HCT116 (cell line): ENCODE results near the gene DOC2A. TPM values are rescaled to one million over a fixed set of nuclear protein-coding genes. Genes with fewer than 3 reads are reported as not detected.
A peak's percentile ranks its signal among the peaks of the same experiment; 100 is the strongest.

Source experiments
- ATAC-seq: fragments of 200-7000 bp; cut with Tn5 transposase; 2 replicates; pipeline ENCODE4 v1.9.1; 2020; ENCODE audit warnings: mild to moderate bottlenecking, moderate library complexity
- BruUV-seq: library from RNA; stranded (reverse); fragments of 400-500 nt; replicated peaks from 2 replicates; lab custom pipeline; 2021; lab: Mats Ljungman, UMichigan
- CTCF ChIA-PET: fragments of 300-600 bp; sonication (Branson Sonifier 250); formaldehyde crosslinking; loops from one replicate; lab custom pipeline; 2021; ENCODE audit warnings: antibody characterized with exemption; lab: Charles Lee
- POLR2A ChIA-PET: fragments of 300-600, 350-600 bp; sonication (Branson Sonifier 250); formaldehyde crosslinking; loops from one replicate; lab custom pipeline; 2021; ENCODE audit warnings: antibody characterized with exemption; lab: Charles Lee
- RAD21 ChIA-PET, 2 experiments: fragments of 300-600 bp; sonication (Branson Sonifier 250); formaldehyde crosslinking; loops; one replicate each; lab custom pipeline; 2023; ENCODE audit warnings: low total read pairs in 2 of 2; ENCODE audit not compliant: uncharacterized antibody in 2 of 2, unreplicated experiment in 2 of 2, low non-redundant PET in 1 of 2; lab: Charles Lee
- DNase-seq: peaks from one replicate; pipeline ENCODE4 v3.0.0-alpha.2; 2010; ENCODE audit warnings: low read depth, low spot score
- H2AFZ ChIP-seq: fragments of 200-600 bp; shearing (Covaris generic), sonication (generic); 2 replicates; pipeline ENCODE4 v1.6.1; 2017; ENCODE audit warnings: low read depth, mixed run types, mixed read lengths, antibody characterized with exemption, low read length; ENCODE audit not compliant: poor library complexity, severe bottlenecking
- H3K27ac ChIP-seq: 2 replicates; pipeline ENCODE4 v1.5.1; 2012; ENCODE audit warnings: low read depth, low read length
- H3K27me3 ChIP-seq: fragments of 200-600 bp; sonication (generic); 2 replicates; pipeline ENCODE4 v1.6.1; 2016; ENCODE audit warnings: mixed run types, low read length, mixed read lengths; ENCODE audit not compliant: insufficient read depth
- H3K36me3 ChIP-seq, 2 experiments: fragments of 200-500 bp in 1 of 2; fragments of 200-600 bp in 1 of 2; sonication (Bioruptor generic) in 1 of 2; sonication (generic) in 1 of 2; 2 replicates each; pipeline versions ENCODE4 v1.5.1 to v1.6.1; 2014 to 2016; ENCODE audit warnings: low read length in 2 of 2, inconsistent platforms in 1 of 2, mixed read lengths in 1 of 2, mixed run types in 1 of 2; ENCODE audit not compliant: insufficient read depth in 2 of 2, control insufficient read depth in 1 of 2
- H3K4me1 ChIP-seq, 2 experiments: fragments of 200-600 bp in 1 of 2; sonication (generic) in 1 of 2; 2 replicates each; pipeline versions ENCODE4 v1.5.1 to v1.6.1; 2012 to 2017; ENCODE audit warnings: low read length in 2 of 2, inconsistent platforms in 1 of 2, mild to moderate bottlenecking in 1 of 2, mixed read lengths in 1 of 2, mixed run types in 1 of 2, moderate library complexity in 1 of 2; ENCODE audit not compliant: insufficient read depth in 2 of 2, control insufficient read depth in 1 of 2
- H3K4me2 ChIP-seq: fragments of 200-600 bp; sonication (generic); 2 replicates; pipeline ENCODE4 v1.6.1; 2017; ENCODE audit warnings: mixed run types, low read length, mixed read lengths
- H3K4me3 ChIP-seq, 2 experiments: fragments of 200-600 bp in 1 of 2; sonication (generic) in 1 of 2; replicated peaks in 1 of 2; 2 replicates each; pipeline ENCODE4 v1.5.1; 2011 to 2016; ENCODE audit warnings: low read length in 2 of 2, control low read depth in 1 of 2, low read depth in 1 of 2, mild to moderate bottlenecking in 1 of 2, mixed read lengths in 1 of 2, mixed run types in 1 of 2
- H3K79me2 ChIP-seq: fragments of 200-600 bp; sonication (generic); 2 replicates; pipeline ENCODE4 v1.6.1; 2017; ENCODE audit warnings: mild to moderate bottlenecking, mixed run types, low read length, moderate library complexity, mixed read lengths; ENCODE audit not compliant: insufficient read depth
- H3K9ac ChIP-seq: fragments of 200-600 bp; sonication (generic); 2 replicates; pipeline ENCODE4 v1.6.1; 2016; ENCODE audit warnings: low read length, mixed read lengths
- H3K9me2 ChIP-seq: fragments of 200-600 bp; sonication (generic), shearing (Covaris generic); 2 replicates; pipeline ENCODE4 v1.6.1; 2017; ENCODE audit warnings: mixed run types, mild to moderate bottlenecking, moderate library complexity; ENCODE audit not compliant: insufficient read depth
- H3K9me3 ChIP-seq, 2 experiments: fragments of 200-500 bp in 1 of 2; fragments of 200-600 bp in 1 of 2; sonication (Bioruptor generic) in 1 of 2; sonication (generic) in 1 of 2; 2 replicates each; pipeline ENCODE4 v1.6.1; 2014 to 2017; ENCODE audit warnings: low read length in 2 of 2, mixed read lengths in 2 of 2, inconsistent platforms in 1 of 2, low read depth in 1 of 2, mild to moderate bottlenecking in 1 of 2, mixed run types in 1 of 2, moderate library complexity in 1 of 2; ENCODE audit not compliant: control insufficient read depth in 1 of 2, insufficient read depth in 1 of 2
- H4K20me1 ChIP-seq: fragments of 200-600 bp; sonication (generic), shearing (Covaris generic); 2 replicates; pipeline ENCODE4 v1.6.1; 2017; ENCODE audit warnings: mixed run types, mild to moderate bottlenecking, moderate library complexity; ENCODE audit not compliant: insufficient read depth
- ATF3 ChIP-seq: IDR thresholded peaks from 2 replicates; pipeline ENCODE4 v1.6.1; 2012
- CEBPB ChIP-seq: IDR thresholded peaks from 2 replicates; pipeline ENCODE4 v1.6.1; 2012; ENCODE audit warnings: low read depth
- CTCF ChIP-seq, 3 experiments: fragments of 200-600 bp in 1 of 3; sonication (generic) in 1 of 3; IDR thresholded peaks in 2 of 3; conservative IDR thresholded peaks in 1 of 3; 2 replicates each; pipeline ENCODE4 v1.5.1; 2012 to 2017; ENCODE audit warnings: low read depth in 2 of 3, low read length in 2 of 3, antibody characterized with exemption in 1 of 3, borderline replicate concordance in 1 of 3, control low read depth in 1 of 3, mild to moderate bottlenecking in 1 of 3, mixed read lengths in 1 of 3, mixed run types in 1 of 3, moderate library complexity in 1 of 3; ENCODE audit not compliant: insufficient read depth in 1 of 3
- EZH2 ChIP-seq: fragments of 200-600 bp; sonication (generic); IDR thresholded peaks from 2 replicates; pipeline ENCODE4 v1.6.1; 2017; ENCODE audit warnings: antibody characterized with exemption, mixed run types
- EZH2phosphoT487 ChIP-seq: fragments of 200-600 bp; IDR thresholded peaks from 2 replicates; pipeline ENCODE4 v1.6.1; 2018; ENCODE audit warnings: antibody characterized with exemption, borderline replicate concordance
- MAX ChIP-seq: IDR thresholded peaks from 2 replicates; pipeline ENCODE4 v1.6.1; 2012
- POLR2A ChIP-seq: IDR thresholded peaks from 2 replicates; pipeline ENCODE4 v1.7.0; 2011; ENCODE audit warnings: borderline replicate concordance; ENCODE audit not compliant: insufficient read depth, insufficient read length; ENCODE audit errors: extremely low read depth
- REST ChIP-seq: IDR thresholded peaks from 2 replicates; pipeline ENCODE4 v1.6.1; 2012; ENCODE audit warnings: low read depth
- SRF ChIP-seq: IDR thresholded peaks from 2 replicates; pipeline ENCODE4 v1.6.1; 2012; ENCODE audit warnings: low read depth
- ZBTB33 ChIP-seq: IDR thresholded peaks from 2 replicates; pipeline ENCODE4 v1.6.1; 2011; ENCODE audit warnings: mild to moderate bottlenecking, low read length, moderate library complexity; ENCODE audit not compliant: insufficient replicate concordance; ENCODE audit errors: extremely low read depth
- ZNF274 ChIP-seq: fragments of 200-500 bp; sonication (Bioruptor generic); IDR thresholded peaks from 2 replicates; pipeline ENCODE4 v1.6.1; 2014; ENCODE audit warnings: mild to moderate bottlenecking, low read depth, low read length, inconsistent platforms
- intact Hi-C: fragments of 100-400 bp; cut with micrococcal nuclease; formaldehyde crosslinking; loops from 2 replicates; pipeline ENCODE4 v1.10.0; 2022
- total RNA-seq: library from RNA; stranded (reverse); gene quantifications from one replicate; pipeline ENCODE4 v1.2.1, GENCODE V29; 2021; ENCODE audit not compliant: unreplicated experiment

The DOC2A gene
- total RNA-seq, 1 experiment from 2014 or later: 17.3 TPM

GRCh38 chr16:30009990-30010843 is 610 bp downstream of the DOC2A start:
- DNase-seq: no peak
- RAD21 ChIA-PET: no interaction called here
- H2AFZ ChIP-seq: no peak overlapping the region

More at GRCh38 chr16:30009990-30010843, 610 bp downstream of the DOC2A start:
- H3K79me2 ChIP-seq: no peaks in the 10 kb centered on the region
- BruUV-seq: no TSS peak
- POLR2A ChIA-PET: interaction anchor here (0.6 kb wide), 1 partner anchor 14 kb away, joined by 3 read pairs; no protein-coding TSS in a partner anchor
- H4K20me1 ChIP-seq: no peaks in the 10 kb centered on the region
- no peaks in the 10 kb centered on the region for H3K27me3 ChIP-seq
- no peaks in the 10 kb centered on the region for H3K4me1 ChIP-seq
- H3K9me3 ChIP-seq: no peaks in the 10 kb centered on the region
- no peak overlapping the region for H3K9ac ChIP-seq
- no peaks in the 10 kb centered on the region for H3K9me2 ChIP-seq
- no peak overlapping the region for H3K4me2 ChIP-seq
- CTCF ChIA-PET: no interaction called here
- no peak overlapping the region for H3K4me3 ChIP-seq
- 0 out of 2 replicates have a peak, but pooled peaks have one; percentile 13 for ATAC-seq
- TF ChIP-seq CTCF (IDR thresholded peaks at IDR 0.05 in 2 of 3, conservative IDR thresholded peaks at IDR 0.05 in 1 of 3; ENCODE audit: borderline replicate concordance in 1 of 3, insufficient read depth in 1 of 3, low read depth in 2 of 3, low read length in 2 of 3) (no peak), ZBTB33 (no peak), EZH2phosphoT487 (no peak), MAX (no peak), CEBPB (no peak), SRF (no peak), POLR2A (no peak), ATF3 (no peak), EZH2 (no peak), REST (no peak), ZNF274 (no peak)
- H3K36me3 ChIP-seq: peaks cover 0 to 4% of the 10 kb centered on the region in 2 experiments; a peak in 2 of 4 replicates
- no peak overlapping the region for H3K27ac ChIP-seq
- intact Hi-C loops: no loop called here
